ENCODE results near the gene TAS2R50.
"Not testable (repeated sequence)": the region's sequence is repeated elsewhere in the genome, so short reads cannot be mapped to it uniquely, and the experiment has no call there.

Gene TAS2R50, protein sequence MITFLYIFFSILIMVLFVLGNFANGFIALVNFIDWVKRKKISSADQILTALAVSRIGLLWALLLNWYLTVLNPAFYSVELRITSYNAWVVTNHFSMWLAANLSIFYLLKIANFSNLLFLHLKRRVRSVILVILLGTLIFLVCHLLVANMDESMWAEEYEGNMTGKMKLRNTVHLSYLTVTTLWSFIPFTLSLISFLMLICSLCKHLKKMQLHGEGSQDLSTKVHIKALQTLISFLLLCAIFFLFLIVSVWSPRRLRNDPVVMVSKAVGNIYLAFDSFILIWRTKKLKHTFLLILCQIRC

DNA sequence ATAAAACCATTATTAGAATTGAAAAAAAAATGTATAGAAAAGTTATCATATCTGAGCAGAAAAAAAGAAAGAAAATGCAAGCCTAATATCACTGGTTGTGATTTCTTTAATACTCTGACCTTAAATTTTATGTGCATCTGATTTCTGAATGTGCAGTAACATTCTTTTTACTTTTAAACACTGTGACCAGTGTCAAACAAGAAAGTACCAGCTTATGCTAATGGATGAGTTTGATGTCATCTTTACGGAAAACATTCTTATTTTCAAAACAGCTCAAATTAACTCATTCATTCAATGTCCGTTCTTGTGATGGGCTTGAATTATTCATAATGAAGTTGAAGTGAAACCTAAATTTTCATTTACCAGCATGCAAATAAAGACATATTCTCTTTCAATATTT is at the start of gene TAS2R50:
TAS2R50 (minus strand) TSS at position 101 of the 400 bp plus-strand sequence; CDS start at position 49, 52 bp downstream.
- DNase-seq (ENCODE audit: low spot score), result no peak

DNA sequence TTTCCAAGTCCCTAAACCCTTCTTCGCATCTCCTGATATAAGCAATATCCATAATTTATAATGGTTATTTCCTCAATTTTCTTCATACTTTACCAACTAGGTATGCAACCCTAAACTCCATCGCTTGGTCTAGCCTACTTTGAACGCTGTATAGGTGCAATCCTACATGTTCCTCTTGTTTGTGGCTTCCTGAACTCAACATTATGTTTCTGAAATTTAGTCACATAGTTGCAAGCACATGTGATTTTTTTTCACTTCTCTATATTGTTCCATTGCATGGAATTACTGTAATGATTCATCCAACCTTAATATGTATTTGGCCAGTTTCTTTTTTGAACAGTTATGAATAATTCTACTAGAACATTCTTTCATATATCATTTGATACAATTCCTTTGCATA is 47.2 kb upstream of the TAS2R50 start:
- not testable (repeated sequence) for DNase-seq (ENCODE audit: low spot score)

DNA sequence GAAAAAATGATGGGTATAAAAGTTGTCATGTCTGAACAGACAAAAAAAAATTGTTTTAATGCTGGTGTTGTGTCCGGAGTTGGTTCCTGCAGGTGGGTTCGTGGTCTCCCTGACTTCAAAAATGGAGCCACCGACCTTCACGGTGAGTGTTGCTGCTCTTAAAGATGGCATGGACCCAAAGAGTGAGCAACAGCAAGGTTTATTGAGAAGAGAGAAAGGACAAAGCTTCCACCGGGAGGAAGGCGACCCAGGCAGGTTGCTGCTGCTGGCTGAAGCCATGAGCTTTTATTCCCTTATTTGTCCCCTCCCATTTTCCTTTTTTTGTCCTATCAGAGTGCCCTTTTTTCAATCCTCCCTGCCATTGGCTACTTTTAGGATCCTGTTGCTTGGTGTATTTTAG is 44.6 kb upstream of the TAS2R50 start, which contains the start of gene TAS2R31:
TAS2R31 (minus strand) TSS at position 101 of the 400 bp plus-strand sequence; CDS start at position 29, 72 bp downstream.
- DNase-seq (ENCODE audit: low spot score), result no peak

DNA sequence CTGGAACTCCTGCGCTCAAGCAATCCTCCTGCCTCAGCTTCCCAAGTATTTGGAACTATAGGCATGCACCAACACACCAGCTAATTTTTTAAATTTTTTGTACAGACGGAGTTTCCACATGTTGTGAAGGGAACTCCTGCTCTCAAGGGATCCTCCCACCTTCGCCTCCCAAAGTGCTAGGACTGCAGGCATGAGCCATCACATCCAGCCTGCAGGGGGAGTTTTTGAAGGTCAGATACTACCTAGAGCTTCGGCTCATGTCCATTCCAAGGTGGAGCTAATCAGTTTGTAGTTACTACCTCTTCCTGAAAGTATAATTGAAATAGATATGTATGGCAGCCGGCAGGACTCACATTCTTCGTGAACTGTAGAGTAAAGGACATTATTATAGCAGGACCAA is 39.4 kb upstream of the TAS2R50 start:
- DNase-seq (ENCODE audit: low spot score), result no peak

DNA sequence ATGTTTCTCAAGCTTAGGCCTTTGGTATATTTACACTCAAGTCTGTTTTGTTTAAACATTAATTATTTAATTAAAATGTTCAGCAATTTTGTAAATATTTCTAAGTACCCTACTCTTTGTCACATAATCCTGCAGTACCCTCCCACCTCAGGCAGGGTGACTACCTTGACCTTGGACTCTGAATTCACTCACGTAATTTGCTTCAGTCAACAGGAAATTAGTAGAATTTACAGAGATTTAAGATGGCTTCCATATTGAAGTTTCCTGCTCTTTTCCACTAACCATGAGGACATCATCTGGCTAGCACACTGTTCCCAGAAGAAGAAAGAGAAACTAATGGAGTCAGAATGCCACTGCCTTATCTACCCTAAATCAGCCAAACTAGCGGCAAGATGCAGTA is 36.7 kb upstream of the TAS2R50 start:
- DNase-seq (ENCODE audit: low spot score), result no peak

DNA sequence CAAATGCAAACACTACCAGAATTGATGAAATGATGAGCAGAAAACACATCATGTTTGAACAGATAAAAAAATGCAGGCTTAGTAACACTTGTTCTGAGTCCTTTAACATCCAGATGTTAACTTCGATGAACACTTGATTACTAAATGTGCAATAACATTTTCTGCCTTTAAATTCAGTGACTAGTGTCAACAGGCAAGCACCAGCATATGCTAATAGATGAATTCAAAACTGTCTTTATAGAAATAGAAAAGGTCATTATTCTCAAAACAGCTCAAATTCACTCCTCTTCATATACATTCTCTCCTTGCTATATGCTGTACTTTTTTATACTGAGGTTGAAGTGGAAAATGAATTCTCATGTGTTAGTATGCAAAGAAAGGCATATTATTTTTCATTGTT is 35.8 kb upstream of the TAS2R50 start, which contains the start of gene TAS2R19:
TAS2R19 (minus strand) TSS at position 101 of the 400 bp plus-strand sequence; CDS start at position 52, 49 bp downstream.
- no peak for DNase-seq (ENCODE audit: low spot score)

DNA sequence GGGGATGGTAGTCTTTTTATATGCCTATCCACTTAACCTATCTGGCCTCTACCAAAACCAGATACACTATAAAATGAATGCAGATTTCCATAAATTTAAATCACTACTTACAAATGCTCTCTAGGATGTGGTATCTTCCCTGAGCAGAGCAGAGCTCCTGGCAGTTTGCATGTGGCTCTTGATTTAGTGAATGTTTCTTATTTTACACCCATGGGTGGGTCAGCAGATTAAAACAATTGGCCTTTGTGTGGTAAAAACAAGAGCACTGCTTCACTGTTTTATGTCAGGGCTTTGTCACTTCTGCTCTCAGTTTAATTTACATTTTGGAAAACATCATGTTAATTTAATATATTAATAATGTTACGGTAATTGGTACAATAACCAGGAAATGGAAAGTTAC is 30.2 kb upstream of the TAS2R50 start:
- DNase-seq (ENCODE audit: low spot score), result no peak

DNA sequence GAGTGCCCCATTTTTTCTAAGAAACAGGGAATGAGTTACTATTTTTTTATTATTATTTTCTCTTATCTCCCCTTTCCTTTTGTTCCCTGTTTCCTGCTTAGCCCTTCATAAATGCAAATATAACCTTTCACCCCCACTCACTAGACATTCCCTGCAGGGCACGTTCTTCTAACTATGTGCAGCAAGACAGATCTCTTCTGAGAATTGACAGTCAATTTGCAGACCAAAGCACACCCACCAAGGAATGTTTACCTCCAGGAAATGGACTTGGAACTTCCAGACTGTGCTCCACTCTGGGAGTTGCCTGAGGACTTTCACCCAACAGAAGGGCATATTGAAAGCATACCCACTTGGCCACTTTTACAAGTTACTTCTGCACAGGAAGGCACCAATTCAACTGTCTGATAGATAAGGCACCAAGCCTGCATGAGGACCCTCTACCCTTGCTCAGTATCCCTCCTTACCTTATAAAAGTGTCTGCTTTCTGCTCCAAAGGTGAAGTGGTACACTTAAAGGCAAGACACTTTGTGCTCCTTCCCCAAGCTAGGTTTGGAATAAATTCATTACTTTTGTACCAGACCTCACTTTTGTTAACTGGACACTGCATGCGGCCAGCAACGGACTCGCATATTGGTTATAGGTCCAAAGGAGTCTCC is 29.2 kb upstream of the TAS2R50 start:
- no peak for DNase-seq (ENCODE audit: low spot score)

DNA sequence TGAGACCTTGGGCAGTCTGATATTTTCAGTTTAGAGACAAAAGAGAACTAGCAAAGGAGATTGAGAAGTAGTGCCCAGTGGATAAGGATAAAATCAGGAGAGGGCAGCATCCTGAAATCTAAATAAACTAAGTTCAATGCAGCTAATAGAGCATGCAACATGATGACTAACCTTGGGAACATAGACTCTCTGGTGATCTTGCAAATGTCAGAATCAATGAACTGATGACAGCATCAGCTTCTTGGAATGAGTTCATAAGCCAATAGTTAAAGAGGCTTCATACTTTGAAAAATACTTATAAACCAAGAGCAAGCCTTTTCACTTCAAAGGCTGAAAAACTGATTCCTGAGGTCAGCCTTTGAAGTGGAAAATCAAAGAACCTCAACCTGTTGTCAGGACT is 27.5 kb upstream of the TAS2R50 start:
- DNase-seq (ENCODE audit: low spot score), result no peak

DNA sequence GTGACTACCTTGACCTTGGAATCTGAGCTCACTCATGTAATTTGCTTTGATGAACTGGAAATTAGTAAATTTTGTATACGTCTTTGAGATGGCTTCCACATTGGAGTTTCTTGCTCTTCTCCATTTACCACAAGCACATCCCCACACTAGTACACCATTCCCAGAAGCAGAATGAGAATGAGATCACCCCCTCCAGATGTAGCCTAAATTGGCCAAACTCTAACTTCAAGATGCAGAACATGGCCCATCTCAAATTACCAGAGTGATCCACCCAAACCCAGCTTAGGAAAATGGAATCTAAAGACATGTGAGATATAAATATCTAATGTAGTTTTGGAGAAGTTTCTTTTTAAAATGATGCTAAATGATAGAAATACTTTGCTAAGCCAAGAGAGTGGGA is 20.9 kb upstream of the TAS2R50 start:
- no peak for DNase-seq (ENCODE audit: low spot score)

DNA sequence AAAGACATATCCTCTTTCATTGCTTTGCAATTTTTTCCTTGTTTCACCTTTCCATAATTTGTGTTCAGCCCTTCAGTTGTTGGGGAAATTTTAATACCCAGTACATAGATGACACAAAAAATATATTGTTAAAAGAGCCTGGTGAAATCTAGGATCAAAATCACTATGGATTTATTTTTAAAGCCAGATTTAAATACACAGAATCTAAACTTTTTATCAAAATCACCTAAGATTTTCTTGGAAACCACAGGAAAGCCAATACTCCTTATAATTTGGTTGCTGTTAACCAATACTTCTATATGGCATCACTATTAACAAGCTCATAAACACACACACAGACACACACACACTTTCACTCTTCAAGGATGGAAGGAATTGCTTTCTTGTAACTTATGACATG is 11.5 kb upstream of the TAS2R50 start, which contains the start of gene TAS2R20:
TAS2R20 (minus strand) TSS at position 101 of the 400 bp plus-strand sequence. CDS start 429 bp downstream, outside the sequence.
- no peak for DNase-seq (ENCODE audit: low spot score)

DNA sequence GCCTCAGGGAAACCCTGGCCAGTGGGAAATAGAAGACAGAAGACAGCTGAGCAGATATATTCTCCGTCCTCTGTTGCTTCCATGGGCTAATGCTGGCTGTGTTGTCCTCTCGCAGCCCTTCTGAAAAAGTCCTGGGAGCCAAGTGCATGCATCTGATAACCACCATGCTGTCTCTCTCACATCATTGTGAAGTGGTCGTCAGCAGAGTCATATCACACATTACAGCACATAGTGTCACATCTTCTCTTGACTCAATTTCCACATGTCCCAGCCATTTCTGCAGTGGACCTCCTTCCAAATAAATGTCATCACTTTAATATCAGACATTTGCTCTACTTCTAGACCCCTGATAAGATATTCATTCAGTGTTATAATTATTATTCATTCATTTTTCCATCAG is 7.6 kb upstream of the TAS2R50 start:
- no peak for DNase-seq (ENCODE audit: low spot score)

DNA sequence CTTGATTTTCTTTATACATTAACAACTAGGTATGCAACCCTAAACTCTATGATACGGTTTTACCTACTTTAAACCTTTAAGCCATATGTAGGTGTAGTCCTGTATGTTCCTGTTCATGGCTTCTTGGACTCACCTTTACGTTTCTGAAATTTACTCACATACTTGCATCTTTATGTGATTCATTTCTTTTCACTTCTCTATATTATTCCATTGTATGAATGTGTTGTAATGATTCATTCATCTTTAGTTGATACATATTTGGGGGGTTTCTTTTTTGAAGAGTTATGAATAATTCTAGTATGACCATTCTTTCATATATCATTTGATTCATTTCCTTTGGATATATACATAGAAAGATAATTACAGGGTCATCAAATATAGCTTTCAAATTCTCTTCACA is 2.4 kb upstream of the TAS2R50 start:
- DNase-seq (ENCODE audit: low spot score), result no peak

DNA sequence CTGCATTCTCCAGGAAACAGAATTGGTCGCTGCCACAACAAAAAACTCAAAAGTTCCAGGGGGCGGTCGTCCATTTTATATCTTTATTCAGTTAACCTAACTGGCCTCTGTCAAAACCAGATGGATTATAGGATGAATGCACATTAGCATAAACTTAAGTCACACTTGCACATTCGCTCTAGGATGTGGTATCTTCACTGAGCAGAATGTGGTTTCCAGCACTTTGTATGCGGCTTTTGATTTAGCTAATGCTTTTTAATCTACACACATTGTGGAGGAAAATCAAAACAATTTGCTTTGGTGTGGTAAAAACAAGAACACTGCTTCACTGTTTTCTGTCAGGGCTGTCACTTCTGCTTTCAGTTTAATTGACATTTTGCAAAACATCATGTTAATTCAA is 4.5 kb downstream of the TAS2R50 start:
- DNase-seq (ENCODE audit: low spot score), result peak; percentile 85

DNA sequence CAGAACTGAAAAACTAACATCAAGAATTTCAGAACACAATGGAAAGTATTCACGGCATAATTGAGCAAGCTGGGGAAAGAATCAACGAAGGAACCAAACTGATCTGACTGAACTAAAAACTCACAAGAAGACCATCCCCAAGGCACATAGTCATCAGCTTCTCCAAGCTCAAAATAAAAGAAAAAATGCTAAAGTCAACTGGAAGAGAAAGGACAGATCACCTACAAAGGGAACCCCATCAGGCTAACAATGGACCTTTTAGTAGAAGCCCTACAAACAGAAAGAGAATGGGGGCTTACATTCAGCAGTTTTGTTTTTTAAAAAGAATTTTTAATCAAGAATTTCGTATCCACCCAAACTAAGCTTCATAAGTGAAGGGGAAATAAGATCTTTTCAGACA is 11.7 kb downstream of the TAS2R50 start:
- DNase-seq (ENCODE audit: low spot score), result no peak

DNA sequence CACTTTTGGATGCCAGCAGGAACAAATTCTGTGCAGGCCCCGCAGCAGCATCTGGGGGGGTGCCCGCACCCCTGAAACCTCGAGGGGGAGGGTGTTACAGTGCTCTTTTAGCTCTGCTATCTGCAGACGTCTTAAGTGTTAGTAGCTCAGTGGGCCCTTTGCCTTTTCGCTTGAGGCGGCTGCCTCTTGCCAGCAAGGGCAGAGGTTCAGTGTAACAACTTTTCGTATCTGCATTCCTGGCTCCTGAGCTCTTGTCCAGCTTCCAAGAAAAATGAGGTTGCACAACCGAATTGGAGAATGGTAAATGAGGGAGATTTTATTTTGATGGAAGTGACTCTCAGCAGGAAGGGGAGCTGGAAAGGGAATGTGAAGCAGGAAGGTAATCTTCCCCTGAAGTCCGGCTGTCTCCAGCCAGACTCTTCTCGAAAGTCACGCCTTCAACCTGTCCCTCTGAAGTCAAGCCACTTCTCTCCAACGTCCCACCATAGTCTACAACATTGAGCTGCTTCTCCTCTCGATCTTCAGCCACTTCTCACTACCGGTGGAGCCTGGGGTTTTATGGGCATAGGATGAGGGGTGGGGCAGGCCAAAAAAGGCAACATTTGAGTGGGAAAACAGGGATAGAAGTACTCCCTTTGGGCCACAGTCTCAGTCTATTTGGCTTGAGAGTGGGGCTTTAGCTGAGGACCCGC is 17.8 kb downstream of the TAS2R50 start:
- no peak for DNase-seq (ENCODE audit: low spot score)

DNA sequence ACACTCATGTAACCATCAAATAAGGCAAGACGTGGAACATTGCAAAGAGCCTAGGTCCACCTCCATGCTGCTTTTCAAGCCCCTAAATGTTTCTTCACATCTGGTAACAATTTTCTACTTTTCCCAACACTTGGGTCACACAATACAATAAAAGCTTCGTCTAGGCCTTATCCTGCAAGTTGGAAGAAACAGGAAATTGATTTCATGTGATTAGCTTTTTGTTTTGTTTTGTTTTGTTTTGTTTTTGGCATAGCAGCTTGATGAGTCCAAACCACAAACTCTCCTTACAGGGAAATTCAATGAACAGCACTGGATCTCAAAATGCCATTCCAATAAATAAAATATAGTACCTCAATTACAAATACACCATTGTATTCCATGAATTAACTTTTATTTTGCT is 19.3 kb downstream of the TAS2R50 start:
- peak; percentile 13 for DNase-seq (ENCODE audit: low spot score)

DNA sequence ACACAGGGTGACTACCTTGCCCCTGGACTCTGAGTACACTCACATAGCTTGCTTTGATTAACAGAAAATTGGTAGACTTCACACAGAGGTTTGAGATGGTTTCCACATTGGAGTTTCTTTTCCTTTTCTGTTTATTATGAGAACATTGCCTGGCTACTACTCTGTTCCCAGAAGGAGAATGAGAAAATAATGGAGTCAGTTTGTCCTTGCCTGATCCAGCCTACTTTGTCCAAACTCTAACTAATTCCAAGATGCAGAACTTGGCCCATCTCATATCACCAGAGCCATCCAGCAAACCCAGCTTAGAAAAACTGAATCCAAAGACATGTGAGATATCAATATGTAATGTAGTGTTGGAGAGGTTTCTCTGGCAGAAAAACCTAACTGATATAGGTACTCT is 20.4 kb downstream of the TAS2R50 start:
- no peak for DNase-seq (ENCODE audit: low spot score)

DNA sequence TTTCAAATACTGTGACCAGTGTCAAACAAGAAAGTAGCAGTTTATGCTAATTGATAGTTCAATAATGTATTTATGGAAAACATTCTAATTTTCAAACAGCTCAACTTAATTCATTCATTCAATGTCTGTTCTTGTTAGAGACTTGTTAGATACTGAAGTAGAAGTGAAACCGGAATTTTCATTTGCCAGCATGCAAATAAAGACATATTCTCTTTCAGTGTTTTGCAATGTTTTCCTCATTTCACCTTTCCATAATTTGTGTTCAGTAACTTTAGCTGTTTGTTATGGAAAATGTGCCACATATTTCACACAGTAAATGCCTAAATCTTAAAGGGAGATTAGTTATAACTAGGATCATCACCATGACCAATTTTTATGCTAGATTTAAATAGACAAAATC is 21.2 kb downstream of the TAS2R50 start:
- DNase-seq (ENCODE audit: low spot score), result no peak

DNA sequence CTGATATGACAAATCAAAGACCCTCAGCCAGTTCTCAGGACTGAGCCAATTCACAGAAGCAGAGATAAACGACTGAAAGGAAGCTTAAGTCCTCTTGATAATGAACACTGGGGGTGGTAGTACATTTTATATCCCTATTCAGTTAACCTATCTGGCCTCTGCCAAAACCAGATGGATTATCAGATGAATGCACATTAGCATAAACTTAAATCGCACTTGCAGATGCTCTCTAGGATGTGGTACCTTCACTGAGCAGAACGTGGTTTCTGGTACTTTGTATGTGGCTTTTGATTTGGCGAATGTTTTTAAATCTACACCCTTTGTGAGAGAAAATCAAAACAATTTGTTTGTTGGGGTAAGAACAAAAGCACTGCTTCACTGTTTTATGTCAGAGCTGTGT is 26.5 kb downstream of the TAS2R50 start:
- DNase-seq (ENCODE audit: low spot score), result no peak

DNA sequence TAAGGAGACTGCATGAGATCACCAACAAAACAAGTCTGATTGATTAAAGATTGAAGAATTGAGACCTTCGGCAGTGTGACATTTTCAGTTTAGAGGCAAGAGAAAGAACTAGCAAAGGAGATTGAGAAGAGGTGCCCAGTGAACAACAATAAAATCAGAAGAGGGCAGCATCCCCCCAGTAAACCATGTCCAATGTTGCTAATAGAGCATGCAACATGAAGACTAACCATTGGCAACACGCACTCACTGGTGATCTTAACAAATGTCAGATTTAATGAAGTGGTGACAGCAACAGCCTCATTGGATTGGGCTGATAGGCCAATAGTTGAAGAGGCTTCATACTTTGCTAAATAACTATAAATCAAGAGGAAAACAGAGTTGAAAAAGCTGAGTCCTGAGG is 26.9 kb downstream of the TAS2R50 start:
- peak; percentile 22 for DNase-seq (ENCODE audit: low spot score)

DNA sequence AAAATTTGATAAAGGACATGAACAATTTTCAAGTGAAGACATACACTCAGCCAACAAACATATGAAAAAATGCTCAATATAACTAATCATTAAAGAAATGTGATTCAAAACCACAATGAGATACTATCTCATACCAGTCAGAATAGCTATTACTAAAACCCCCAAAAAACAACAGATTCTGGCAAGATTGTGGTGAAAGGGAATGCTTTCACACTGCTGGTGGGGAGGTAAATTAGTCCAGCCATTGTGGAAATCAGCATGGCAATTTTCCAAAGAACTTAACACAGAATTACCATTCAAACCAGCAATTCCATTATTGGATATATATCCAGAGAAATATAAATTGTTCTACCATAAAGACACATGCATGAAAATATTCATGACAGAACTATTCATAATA is 29.0 kb downstream of the TAS2R50 start:
- DNase-seq (ENCODE audit: low spot score), result no peak

DNA sequence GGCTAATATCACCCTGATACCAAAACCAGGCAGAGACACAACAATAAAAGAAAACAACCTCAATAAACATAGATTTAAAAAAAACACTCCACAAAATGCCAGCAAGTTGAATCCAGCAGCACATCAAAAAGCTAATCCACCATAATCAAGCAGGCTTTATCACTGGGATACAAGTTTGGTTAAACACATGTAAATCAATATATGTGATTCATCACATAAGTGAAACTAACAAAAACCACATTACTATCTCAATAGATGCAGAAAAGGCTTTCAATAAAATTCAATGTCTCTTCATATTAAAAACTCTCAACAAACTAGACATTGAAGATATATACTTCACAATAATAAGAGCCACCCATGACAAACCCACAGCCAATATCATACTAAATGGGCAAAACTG is 30.6 kb downstream of the TAS2R50 start:
- no peak for DNase-seq (ENCODE audit: low spot score)
